SK-N-SH (cell line): ENCODE measurements around the gene DICER1. TPM values are rescaled to one million over a fixed set of nuclear protein-coding genes. Genes with fewer than 3 reads are reported as not detected.

ENCODE experiments used
- CTCF ChIA-PET: fragments of 300-600, 350-600 bp; formaldehyde crosslinking; extraction: SDS; loops from one replicate; lab custom pipeline; 2021; lab: Yijun Ruan, JAX
- POLR2A ChIA-PET: fragments of 350-600 bp; sonication (Branson Sonifier 250); formaldehyde crosslinking; extraction: SDS; loops from one replicate; lab custom pipeline; 2020; ENCODE audit warnings: antibody characterized with exemption, inconsistent platforms; lab: Yijun Ruan, JAX
- DNase-seq: peaks from one replicate; pipeline ENCODE4 v3.0.0; 2012
- H2AFZ ChIP-seq: fragments of 200-600 bp; sonication (generic); 2 replicates; pipeline ENCODE4 v1.8.1; 2016; ENCODE audit warnings: antibody characterized with exemption, mild to moderate bottlenecking, low read depth
- H3F3A ChIP-seq: fragments of 200-600 bp; sonication (generic); replicated peaks from 2 replicates; pipeline ENCODE3; 2016; ENCODE audit warnings: antibody characterized with exemption, mild to moderate bottlenecking; ENCODE audit not compliant: insufficient read depth
- H3K27ac ChIP-seq, 2 experiments: fragments of 200-500 bp in 1 of 2; fragments of 200-600 bp in 1 of 2; sonication (Bioruptor generic) in 1 of 2; sonication (generic), shearing (Covaris generic) in 1 of 2; 2 replicates each; pipeline versions ENCODE4 v1.5.1 to v1.6.1; 2014 to 2016; ENCODE audit warnings: low read depth in 2 of 2, inconsistent platforms in 1 of 2, low read length in 1 of 2, mild to moderate bottlenecking in 1 of 2, mixed read lengths in 1 of 2
- H3K27me3 ChIP-seq: fragments of 200-600 bp; sonication (generic), shearing (Covaris generic); 2 replicates; pipeline ENCODE4 v1.6.1; 2016; ENCODE audit warnings: mixed run types; ENCODE audit not compliant: insufficient read depth
- H3K36me3 ChIP-seq, 2 experiments: fragments of 200-500 bp in 1 of 2; fragments of 200-600 bp in 1 of 2; sonication (Bioruptor generic) in 1 of 2; sonication (generic) in 1 of 2; replicated peaks in 1 of 2; 2 replicates each; pipeline versions ENCODE3 to v1.5.1; 2014 to 2016; ENCODE audit warnings: low read length in 1 of 2, mild to moderate bottlenecking in 1 of 2; ENCODE audit not compliant: insufficient read depth in 2 of 2, control insufficient read depth in 1 of 2
- H3K4me1 ChIP-seq, 2 experiments: fragments of 200-500 bp in 1 of 2; fragments of 200-600 bp in 1 of 2; sonication (Bioruptor generic) in 1 of 2; sonication (generic), shearing (Covaris generic) in 1 of 2; 2 replicates each; pipeline versions ENCODE4 v1.5.1 to v1.6.1; 2014 to 2016; ENCODE audit warnings: low read depth in 1 of 2, low read length in 1 of 2, mixed run types in 1 of 2; ENCODE audit not compliant: insufficient read depth in 2 of 2, control insufficient read depth in 1 of 2
- H3K4me2 ChIP-seq: fragments of 200-600 bp; sonication (generic), shearing (Covaris generic); 2 replicates; pipeline ENCODE4 v1.6.1; 2017; ENCODE audit warnings: mixed run types
- H3K4me3 ChIP-seq, 2 experiments: fragments of 200-500 bp in 1 of 2; fragments of 200-600 bp in 1 of 2; sonication (Bioruptor generic) in 1 of 2; sonication (generic), shearing (Covaris generic) in 1 of 2; 2 replicates each; pipeline versions ENCODE4 v1.5.1 to v1.8.1; 2014 to 2016; ENCODE audit warnings: low read depth in 2 of 2, inconsistent platforms in 1 of 2, low read length in 1 of 2, mild to moderate bottlenecking in 1 of 2, mixed read lengths in 1 of 2, moderate library complexity in 1 of 2
- H3K79me2 ChIP-seq: fragments of 200-600 bp; sonication (generic); 2 replicates; pipeline ENCODE4 v1.8.1; 2017; ENCODE audit warnings: mild to moderate bottlenecking; ENCODE audit not compliant: insufficient read depth
- H3K9ac ChIP-seq: fragments of 200-600 bp; sonication (generic); 2 replicates; pipeline ENCODE4 v1.6.1; 2017; ENCODE audit warnings: mixed run types
- H3K9me2 ChIP-seq: fragments of 200-600 bp; sonication (generic); 2 replicates; pipeline ENCODE4 v1.6.1; 2017; ENCODE audit warnings: mixed run types
- H3K9me3 ChIP-seq: fragments of 200-600 bp; sonication (generic); 2 replicates; pipeline ENCODE4 v1.6.1; 2017; ENCODE audit warnings: mixed run types, mild to moderate bottlenecking, moderate library complexity
- H4K20me1 ChIP-seq: fragments of 200-600 bp; sonication (generic); 2 replicates; pipeline ENCODE4 v1.6.1; 2017; ENCODE audit warnings: mild to moderate bottlenecking, mixed run types; ENCODE audit not compliant: insufficient read depth
- CHD2 ChIP-seq: fragments of 150-350 bp; IDR thresholded peaks from 2 replicates; pipeline ENCODE4 v1.6.1; 2018; ENCODE audit warnings: low read length; ENCODE audit not compliant: partially characterized antibody
- EP300 ChIP-seq, 2 experiments: IDR thresholded peaks; 2 replicates each; pipeline versions ENCODE4 v1.4.0 to v1.6.1; 2012; ENCODE audit warnings: borderline replicate concordance in 1 of 2, low read depth in 1 of 2, low read length in 1 of 2
- EZH2phosphoT487 ChIP-seq: fragments of 200-600 bp; sonication (generic); IDR thresholded peaks from 2 replicates; pipeline ENCODE4 v1.6.1; 2017; ENCODE audit warnings: low read depth, mixed run types, mild to moderate bottlenecking, antibody characterized with exemption, moderate library complexity, borderline replicate concordance
- FOXM1 ChIP-seq: IDR thresholded peaks from 2 replicates; pipeline ENCODE4 v1.4.0; 2012; ENCODE audit warnings: low read depth, mild to moderate bottlenecking
- GABPA ChIP-seq: IDR thresholded peaks from 2 replicates; pipeline ENCODE4 v1.4.0; 2012; ENCODE audit warnings: low read depth, mild to moderate bottlenecking
- GATA2 ChIP-seq: sonication (generic); formaldehyde crosslinking; IDR thresholded peaks from 2 replicates; pipeline ENCODE4 v1.5.0; 2020; ENCODE audit warnings: mild to moderate bottlenecking, missing genetic modification reagents
- JUND ChIP-seq: IDR thresholded peaks from 2 replicates; pipeline ENCODE4 v1.4.0; 2012
- MEF2A ChIP-seq: IDR thresholded peaks from 2 replicates; pipeline ENCODE4 v1.4.0; 2012; ENCODE audit warnings: low read depth, borderline replicate concordance
- NRF1 ChIP-seq: IDR thresholded peaks from 2 replicates; pipeline ENCODE4 v1.6.1; 2012; ENCODE audit warnings: low read depth, mild to moderate bottlenecking, low read length
- RAD21 ChIP-seq: IDR thresholded peaks from 2 replicates; pipeline ENCODE4 v1.6.1; 2012; ENCODE audit warnings: mild to moderate bottlenecking, low read length
- REST ChIP-seq: IDR thresholded peaks from 2 replicates; pipeline ENCODE4 v1.6.1; 2012; ENCODE audit warnings: mild to moderate bottlenecking, low read depth, low read length, moderate library complexity
- SIN3A ChIP-seq: IDR thresholded peaks from 2 replicates; pipeline ENCODE4 v1.6.1; 2012; ENCODE audit warnings: low read depth, mild to moderate bottlenecking, low read length, moderate library complexity, borderline replicate concordance
- TAF1 ChIP-seq: IDR thresholded peaks from 2 replicates; pipeline ENCODE4 v1.6.1; 2012; ENCODE audit warnings: low read depth, mild to moderate bottlenecking, low read length, moderate library complexity, borderline replicate concordance
- TCF12 ChIP-seq: IDR thresholded peaks from 2 replicates; pipeline ENCODE4 v1.4.0; 2012
- WGBS: methylation state at CpG from one replicate; pipeline ENCODE4 v1.1.6; 2017; ENCODE audit warnings: low lambda C conversion rate; 5-methylcytosine and 5-hydroxymethylcytosine counted together
- polyA plus RNA-seq, 3 experiments: library from polyadenylated mRNA; depleted of rRNA; stranded (reverse); fragments of >200 nt; gene quantifications; 2 replicates each; pipeline ENCODE4 v1.2.3, GENCODE V29; 2012
- TF ChIP-seq, protein P1 (sequence below): IDR thresholded peaks from 2 replicates; pipeline ENCODE4 v1.4.0; 2012; ENCODE audit warnings: low read depth, borderline replicate concordance
- TF ChIP-seq, protein P2 (sequence below): fragments of 200-600 bp; sonication (generic); IDR thresholded peaks from 2 replicates; pipeline ENCODE4 v1.6.1; 2017; ENCODE audit warnings: antibody characterized with exemption, mild to moderate bottlenecking, moderate library complexity

The DICER1 gene
- polyA plus RNA-seq, 1 of the 3 experiments (the other 2 are of a cell fraction) = 4.7 TPM

GRCh38 chr14:95142208-95142607 lies 15.1 kb downstream of the DICER1 start (continued):
- no peak for TF ChIP-seq NRF1
- no peak for TF ChIP-seq JUND

- no peak overlapping the region for H3K4me2 ChIP-seq
- 20% methylated on average over 1 of the region's 1 CpG for WGBS
- CTCF ChIA-PET = interaction anchor here (1.2 kb wide), 1 partner anchor 8 kb away, joined by 3 read pairs; no protein-coding TSS in a partner anchor
These were observed 15.6 kb downstream of the DICER1 start for GRCh38 chr14:95141684-95142083.

More at GRCh38 chr14:95141684-95142083, 15.6 kb downstream of the DICER1 start:
- peaks cover 37% of the 10 kb centered on the region for H4K20me1 ChIP-seq
- H3K27me3 ChIP-seq = no peaks in the 10 kb centered on the region
- no peaks in the 10 kb centered on the region for H3K9me2 ChIP-seq
- 0 out of 2 replicates have a peak, but pooled peaks cover 8% of the 10 kb centered on the region for H3K9me3 ChIP-seq
- H3K4me3 ChIP-seq = no peak overlapping the region
- H3K9ac ChIP-seq = no peak overlapping the region
- no peak overlapping the region for H2AFZ ChIP-seq
- no peak for TF ChIP-seq GATA2
- no peak for TF ChIP-seq REST
- TF ChIP-seq TAF1 = no peak
- TF ChIP-seq, protein P1, sequence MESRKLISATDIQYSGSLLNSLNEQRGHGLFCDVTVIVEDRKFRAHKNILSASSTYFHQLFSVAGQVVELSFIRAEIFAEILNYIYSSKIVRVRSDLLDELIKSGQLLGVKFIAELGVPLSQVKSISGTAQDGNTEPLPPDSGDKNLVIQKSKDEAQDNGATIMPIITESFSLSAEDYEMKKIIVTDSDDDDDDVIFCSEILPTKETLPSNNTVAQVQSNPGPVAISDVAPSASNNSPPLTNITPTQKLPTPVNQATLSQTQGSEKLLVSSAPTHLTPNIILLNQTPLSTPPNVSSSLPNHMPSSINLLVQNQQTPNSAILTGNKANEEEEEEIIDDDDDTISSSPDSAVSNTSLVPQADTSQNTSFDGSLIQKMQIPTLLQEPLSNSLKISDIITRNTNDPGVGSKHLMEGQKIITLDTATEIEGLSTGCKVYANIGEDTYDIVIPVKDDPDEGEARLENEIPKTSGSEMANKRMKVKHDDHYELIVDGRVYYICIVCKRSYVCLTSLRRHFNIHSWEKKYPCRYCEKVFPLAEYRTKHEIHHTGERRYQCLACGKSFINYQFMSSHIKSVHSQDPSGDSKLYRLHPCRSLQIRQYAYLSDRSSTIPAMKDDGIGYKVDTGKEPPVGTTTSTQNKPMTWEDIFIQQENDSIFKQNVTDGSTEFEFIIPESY = no peak
- no peak for TF ChIP-seq EP300 (IDR thresholded peaks at IDR 0.05; ENCODE audit: borderline replicate concordance in 1 of 2, low read depth in 1 of 2, low read length in 1 of 2)
- TF ChIP-seq FOXM1 = no peak
- TF ChIP-seq SIN3A = no peak
- TF ChIP-seq GABPA = no peak
- no peak for TF ChIP-seq RAD21
- no peak for TF ChIP-seq MEF2A
- TF ChIP-seq, protein P2, sequence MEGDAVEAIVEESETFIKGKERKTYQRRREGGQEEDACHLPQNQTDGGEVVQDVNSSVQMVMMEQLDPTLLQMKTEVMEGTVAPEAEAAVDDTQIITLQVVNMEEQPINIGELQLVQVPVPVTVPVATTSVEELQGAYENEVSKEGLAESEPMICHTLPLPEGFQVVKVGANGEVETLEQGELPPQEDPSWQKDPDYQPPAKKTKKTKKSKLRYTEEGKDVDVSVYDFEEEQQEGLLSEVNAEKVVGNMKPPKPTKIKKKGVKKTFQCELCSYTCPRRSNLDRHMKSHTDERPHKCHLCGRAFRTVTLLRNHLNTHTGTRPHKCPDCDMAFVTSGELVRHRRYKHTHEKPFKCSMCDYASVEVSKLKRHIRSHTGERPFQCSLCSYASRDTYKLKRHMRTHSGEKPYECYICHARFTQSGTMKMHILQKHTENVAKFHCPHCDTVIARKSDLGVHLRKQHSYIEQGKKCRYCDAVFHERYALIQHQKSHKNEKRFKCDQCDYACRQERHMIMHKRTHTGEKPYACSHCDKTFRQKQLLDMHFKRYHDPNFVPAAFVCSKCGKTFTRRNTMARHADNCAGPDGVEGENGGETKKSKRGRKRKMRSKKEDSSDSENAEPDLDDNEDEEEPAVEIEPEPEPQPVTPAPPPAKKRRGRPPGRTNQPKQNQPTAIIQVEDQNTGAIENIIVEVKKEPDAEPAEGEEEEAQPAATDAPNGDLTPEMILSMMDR = no peak
- no peak for TF ChIP-seq EZH2phosphoT487
- no peak for TF ChIP-seq JUND
- TF ChIP-seq TCF12 = no peak
- TF ChIP-seq CHD2 = no peak
- TF ChIP-seq, all 33 proteins: peak for 0
- Histone ChIP-seq H3K36me3 (peaks cover 3 to 13% of the 10 kb centered on the region in 2 experiments), H3K4me1 (peaks cover 3 to 30% of the 10 kb centered on the region in 2 experiments; a peak in 3 of 4 replicates), H3K79me2 (peaks cover 97% of the 10 kb centered on the region), H3F3A (peaks cover 11% of the 10 kb centered on the region), H3K27ac (no peak overlapping the region)
- POLR2A ChIA-PET = no interaction called here
- no peak for DNase-seq
